K562 (cell line): Measurements from ENCODE around the gene NAV2. TPM values are rescaled to one million over a fixed set of nuclear protein-coding genes. Genes with fewer than 3 reads are reported as not detected.

Experiments used
- ASH1L ChIP-seq: fragments of 450-650 bp; IDR thresholded peaks from 2 replicates; pipeline ENCODE4 v1.6.1; 2018; ENCODE audit warnings: borderline replicate concordance, mild to moderate bottlenecking, low read depth; ENCODE audit not compliant: partially characterized antibody
- BCL6 ChIP-seq: fragments of 250-450 bp; sonication (Bioruptor Pico); IDR thresholded peaks from 2 replicates; pipeline ENCODE4 v1.4.0; 2020
- FOSL1 ChIP-seq: fragments of 200-800 bp; sonication (Bioruptor generic); conservative IDR thresholded peaks from 2 replicates; pipeline ENCODE4 v1.6.1; 2016; ENCODE audit warnings: missing genetic modification characterization, missing compliant biosample characterization
- JUND ChIP-seq, 2 experiments: IDR thresholded peaks; 2 replicates in 1 of 2; 3 replicates in 1 of 2; pipeline ENCODE4 v1.6.1; 2011; ENCODE audit warnings: borderline replicate concordance in 2 of 2, low read depth in 2 of 2, low read length in 2 of 2, improper control_type of control experiment in 1 of 2, missing biosample characterization in 1 of 2, missing genetic modification characterization in 1 of 2, missing genetic modification reagents in 1 of 2
- MAZ ChIP-seq, 2 experiments: fragments of 450-650 bp in 1 of 2; sonication (generic) in 1 of 2; formaldehyde crosslinking; IDR thresholded peaks in 1 of 2; conservative IDR thresholded peaks in 1 of 2; 2 replicates each; pipeline versions ENCODE4 v1.4.0 to v1.5.0; 2020; ENCODE audit warnings: mild to moderate bottlenecking in 1 of 2, missing genetic modification reagents in 1 of 2
- PATZ1 ChIP-seq: fragments of 250-450 bp; sonication (Bioruptor Pico); IDR thresholded peaks from 2 replicates; pipeline ENCODE4 v1.5.0; 2020; ENCODE audit warnings: mild to moderate bottlenecking, borderline replicate concordance
- SMC3 ChIP-seq: conservative IDR thresholded peaks from 2 replicates; pipeline ENCODE4 v1.6.1; 2011; ENCODE audit warnings: low read depth, low read length, improper control_type of control experiment; ENCODE audit not compliant: insufficient read depth
- polyA plus RNA-seq, 8 experiments: library from polyadenylated mRNA; depleted of rRNA in 4 of 8; stranded (reverse) in 5 of 8; unstranded in 3 of 8; fragments of >200 nt; fragmentation: Nextera tagmentation in 2 of 8; fragmentation: Illumina TruSeq in 1 of 8; extraction: Ambion mirVana in 2 of 8; extraction: Trizol in 1 of 8; gene quantifications; 2 replicates each; pipeline versions ENCODE4 v1.2.1 to v1.2.3, GENCODE V29; 2011 to 2014; ENCODE audit warnings: inconsistent platforms in 1 of 8, missing spikeins in 1 of 8
- total RNA-seq, 7 experiments: library from RNA; depleted of rRNA in 6 of 7; stranded (reverse); fragments of >200 nt in 6 of 7; fragmentation: Illumina TruSeq in 2 of 7; extraction: Trizol in 2 of 7; gene quantifications; 2 replicates each; pipeline versions ENCODE4 v1.2.1 to v1.2.3, GENCODE V29; 2011 to 2021; ENCODE audit warnings: low replicate concordance in 1 of 7
- TF ChIP-seq, protein P1 (sequence below): fragments of 450-650 bp; formaldehyde crosslinking; IDR thresholded peaks from 2 replicates; pipeline ENCODE4 v1.4.0; 2020; ENCODE audit warnings: mild to moderate bottlenecking, moderate library complexity
- TF ChIP-seq, protein P2 (sequence below), 3 experiments: IDR thresholded peaks in 2 of 3; conservative IDR thresholded peaks in 1 of 3; 2 replicates each; pipeline ENCODE4 v1.5.1; 2011 to 2012; ENCODE audit warnings: low read length in 3 of 3, mild to moderate bottlenecking in 3 of 3, control low read depth in 2 of 3, improper control_type of control experiment in 1 of 3, inconsistent platforms in 1 of 3, low read depth in 1 of 3, mixed read lengths in 1 of 3, moderate library complexity in 1 of 3; ENCODE audit not compliant: insufficient read depth in 2 of 3
- TF ChIP-seq, protein P3 (sequence below), 2 experiments: fragments of 450-650 bp in 1 of 2; sonication (generic) in 1 of 2; formaldehyde crosslinking in 1 of 2; IDR thresholded peaks in 1 of 2; conservative IDR thresholded peaks in 1 of 2; 2 replicates each; pipeline versions ENCODE4 v1.6.1 to v1.8.1; 2016 to 2023; ENCODE audit warnings: mild to moderate bottlenecking in 2 of 2, moderate library complexity in 2 of 2, inconsistent platforms in 1 of 2, missing genetic modification reagents in 1 of 2

NAV2 gene
- total and polyA plus RNA-seq, 9 of the 15 experiments (the other 6 are each of a cell fraction or from before 2014, with no cell fraction given) = 0.03 to 0.35 (median 0.05) TPM

- TF ChIP-seq, protein P1, sequence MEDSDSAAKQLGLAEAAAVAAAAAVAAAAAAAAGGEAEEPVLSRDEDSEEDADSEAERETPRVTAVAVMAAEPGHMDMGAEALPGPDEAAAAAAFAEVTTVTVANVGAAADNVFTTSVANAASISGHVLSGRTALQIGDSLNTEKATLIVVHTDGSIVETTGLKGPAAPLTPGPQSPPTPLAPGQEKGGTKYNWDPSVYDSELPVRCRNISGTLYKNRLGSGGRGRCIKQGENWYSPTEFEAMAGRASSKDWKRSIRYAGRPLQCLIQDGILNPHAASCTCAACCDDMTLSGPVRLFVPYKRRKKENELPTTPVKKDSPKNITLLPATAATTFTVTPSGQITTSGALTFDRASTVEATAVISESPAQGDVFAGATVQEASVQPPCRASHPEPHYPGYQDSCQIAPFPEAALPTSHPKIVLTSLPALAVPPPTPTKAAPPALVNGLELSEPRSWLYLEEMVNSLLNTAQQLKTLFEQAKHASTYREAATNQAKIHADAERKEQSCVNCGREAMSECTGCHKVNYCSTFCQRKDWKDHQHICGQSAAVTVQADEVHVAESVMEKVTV = peak; percentile 44
- TF ChIP-seq SMC3 = peak; percentile 36; the same call in 1 of the 2 replicates
- TF ChIP-seq BCL6 = no peak
- TF ChIP-seq MAZ (CRISPR knock-in tag; conservative IDR thresholded peaks at IDR 0.05 in 1 of 2, IDR thresholded peaks at IDR 0.05 in 1 of 2) = 0 out of 4 replicates have a peak, but pooled peaks of 1 of the 2 experiments have one; percentile 29
- peak; percentile 68; the same call in 1 of the 2 replicates for TF ChIP-seq JUND (IDR thresholded peaks at IDR 0.05; ENCODE audit: borderline replicate concordance, low read depth, low read length)
- peak; percentile 58; the same call in 1 of the 3 replicates for TF ChIP-seq JUND (tag; IDR thresholded peaks at IDR 0.05; ENCODE audit: borderline replicate concordance, low read depth, low read length)
- TF ChIP-seq FOSL1 (tag) = peak; percentile 63
- no peak for TF ChIP-seq PATZ1 (CRISPR knock-in tag)
- TF ChIP-seq, protein P2, sequence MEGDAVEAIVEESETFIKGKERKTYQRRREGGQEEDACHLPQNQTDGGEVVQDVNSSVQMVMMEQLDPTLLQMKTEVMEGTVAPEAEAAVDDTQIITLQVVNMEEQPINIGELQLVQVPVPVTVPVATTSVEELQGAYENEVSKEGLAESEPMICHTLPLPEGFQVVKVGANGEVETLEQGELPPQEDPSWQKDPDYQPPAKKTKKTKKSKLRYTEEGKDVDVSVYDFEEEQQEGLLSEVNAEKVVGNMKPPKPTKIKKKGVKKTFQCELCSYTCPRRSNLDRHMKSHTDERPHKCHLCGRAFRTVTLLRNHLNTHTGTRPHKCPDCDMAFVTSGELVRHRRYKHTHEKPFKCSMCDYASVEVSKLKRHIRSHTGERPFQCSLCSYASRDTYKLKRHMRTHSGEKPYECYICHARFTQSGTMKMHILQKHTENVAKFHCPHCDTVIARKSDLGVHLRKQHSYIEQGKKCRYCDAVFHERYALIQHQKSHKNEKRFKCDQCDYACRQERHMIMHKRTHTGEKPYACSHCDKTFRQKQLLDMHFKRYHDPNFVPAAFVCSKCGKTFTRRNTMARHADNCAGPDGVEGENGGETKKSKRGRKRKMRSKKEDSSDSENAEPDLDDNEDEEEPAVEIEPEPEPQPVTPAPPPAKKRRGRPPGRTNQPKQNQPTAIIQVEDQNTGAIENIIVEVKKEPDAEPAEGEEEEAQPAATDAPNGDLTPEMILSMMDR (IDR thresholded peaks at IDR 0.05 in 2 of 3, conservative IDR thresholded peaks at IDR 0.05 in 1 of 3; ENCODE audit: insufficient read depth in 2 of 3, low read depth in 1 of 3, low read length in 3 of 3) = peak; percentile 49 to 61 (median 50)
- TF ChIP-seq, protein P3, sequence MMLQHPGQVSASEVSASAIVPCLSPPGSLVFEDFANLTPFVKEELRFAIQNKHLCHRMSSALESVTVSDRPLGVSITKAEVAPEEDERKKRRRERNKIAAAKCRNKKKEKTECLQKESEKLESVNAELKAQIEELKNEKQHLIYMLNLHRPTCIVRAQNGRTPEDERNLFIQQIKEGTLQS (IDR thresholded peaks at IDR 0.05) = 0 out of 2 replicates have a peak, but pooled peaks have one; percentile 41
- TF ChIP-seq, protein P3 (CRISPR knock-in tag; conservative IDR thresholded peaks at IDR 0.05) = no peak
- TF ChIP-seq ASH1L = no peak
Observed at GRCh38 chr11:19953909-19954308, 241.3 kb downstream of the NAV2 start (continued).
